Type B pancreatic cell (in vitro differentiated cells): ENCODE results near the gene HEY2. TPM values are rescaled to one million over a fixed set of nuclear protein-coding genes. Genes with fewer than 3 reads are reported as not detected.
"Not testable (repeated sequence)": the region's sequence is repeated elsewhere in the genome, so short reads cannot be mapped to it uniquely, and the experiment has no call there.

Experiments used
- DNase-seq: peaks from one replicate; pipeline ENCODE4 v3.0.0; 2021; ENCODE audit warnings: mixed read lengths; ENCODE audit not compliant: unreplicated experiment; ENCODE audit errors: extremely low spot score
- H3K27ac Mint-ChIP-seq: 2 replicates; pipeline ENCODE4 v1.8.0; 2021; ENCODE audit warnings: mild to moderate bottlenecking, mixed read lengths
- H3K27me3 Mint-ChIP-seq: 2 replicates; pipeline ENCODE4 v1.8.0; 2021; ENCODE audit warnings: mixed read lengths
- H3K36me3 Mint-ChIP-seq: 2 replicates; pipeline ENCODE4 v1.8.0; 2021; ENCODE audit warnings: mixed read lengths
- H3K4me1 Mint-ChIP-seq: one replicate; pipeline ENCODE4 v1.8.0; 2021; ENCODE audit warnings: mixed read lengths; ENCODE audit not compliant: unreplicated experiment
- H3K4me3 Mint-ChIP-seq: 2 replicates; pipeline ENCODE4 v1.8.0; 2021; ENCODE audit warnings: mild to moderate bottlenecking, mixed read lengths
- H3K9me3 Mint-ChIP-seq: 2 replicates; pipeline ENCODE4 v1.8.0; 2021; ENCODE audit warnings: mixed read lengths
- CTCF ChIP-seq: fragments of 200-600 bp; sonication (generic); conservative IDR thresholded peaks from 2 replicates; pipeline ENCODE4 v1.5.0; 2021; ENCODE audit warnings: antibody characterized with exemption, mild to moderate bottlenecking
- total RNA-seq: library from RNA; stranded (reverse); gene quantifications from 2 replicates; pipeline ENCODE4 v1.2.1, GENCODE V29; 2021; ENCODE audit warnings: low replicate concordance

HEY2 gene
- total RNA-seq, 1 donor from 2014 or later: 10.0 TPM

GRCh38 chr6:125802943-125803377, 53.5 kb downstream of the HEY2 start:
- Mint-ChIP-seq H3K9me3 (no peaks in the 10 kb centered on the region), H3K4me1 (peaks cover 8% of the 10 kb centered on the region), H3K36me3 (peaks cover 10% of the 10 kb centered on the region), H3K27ac (no peak overlapping the region), H3K4me3 (no peak overlapping the region), H3K27me3 (no peaks in the 10 kb centered on the region)
- DNase-seq: no peak
- TF ChIP-seq CTCF: no peak

DNA sequence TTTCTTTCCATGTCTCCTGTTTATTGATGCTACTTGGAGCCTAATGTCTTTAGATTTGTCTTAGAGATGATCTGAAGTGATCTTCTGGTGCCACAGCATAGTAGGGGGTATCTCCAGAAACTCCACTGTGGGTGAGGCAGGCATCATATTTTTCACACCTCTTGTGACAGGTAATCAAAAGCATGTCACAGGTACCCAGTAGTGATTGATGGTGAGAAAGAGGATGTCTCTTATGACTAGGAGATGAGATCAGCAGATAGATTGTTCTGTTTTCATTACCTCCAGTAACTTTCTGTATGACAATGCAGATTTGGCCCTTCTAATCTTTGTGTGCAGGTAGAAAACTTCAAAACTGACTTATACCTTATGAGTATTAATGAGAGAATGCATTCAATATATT, 54.8 kb downstream of the HEY2 start:
- Mint-ChIP-seq H3K36me3 (peaks cover 6% of the 10 kb centered on the region), H3K9me3 (no peaks in the 10 kb centered on the region), H3K4me1 (peaks cover 4% of the 10 kb centered on the region), H3K27ac (peak overlapping the region; percentile 29), H3K27me3 (no peaks in the 10 kb centered on the region), H3K4me3 (no peak overlapping the region)
- TF ChIP-seq CTCF: no peak
- no peak for DNase-seq

DNA sequence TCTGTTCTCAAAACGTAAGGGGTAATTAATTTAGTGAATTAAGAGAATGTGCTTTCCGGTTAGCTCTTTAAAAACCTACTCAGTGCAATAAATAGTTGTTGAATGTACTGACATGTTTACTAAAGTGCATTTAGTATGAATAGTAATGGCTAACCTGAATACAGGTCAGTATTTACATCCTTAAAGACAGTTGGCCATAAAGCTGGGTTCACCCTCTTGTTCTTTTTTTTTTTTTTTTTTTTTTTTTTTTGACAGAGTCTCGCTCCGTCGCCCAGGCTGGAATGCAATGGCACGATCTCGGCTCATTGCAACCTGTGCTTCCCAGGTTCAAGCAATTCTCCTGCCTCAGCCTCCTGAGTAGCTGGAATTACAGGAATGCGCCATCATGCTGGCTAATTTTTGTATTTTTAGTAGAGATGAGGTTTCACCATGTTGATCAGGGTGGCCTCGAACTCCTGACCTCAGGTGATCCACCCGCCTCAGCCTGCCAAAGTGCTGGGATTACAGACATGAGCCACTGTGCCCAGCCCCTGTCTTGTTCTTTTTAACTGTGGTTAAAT, 55.5 kb downstream of the HEY2 start:
- H3K27me3 Mint-ChIP-seq, DNase-seq, H3K4me3 Mint-ChIP-seq, H3K9me3 Mint-ChIP-seq, H3K4me1 Mint-ChIP-seq, H3K27ac Mint-ChIP-seq, H3K36me3 Mint-ChIP-seq: not testable (repeated sequence)

DNA sequence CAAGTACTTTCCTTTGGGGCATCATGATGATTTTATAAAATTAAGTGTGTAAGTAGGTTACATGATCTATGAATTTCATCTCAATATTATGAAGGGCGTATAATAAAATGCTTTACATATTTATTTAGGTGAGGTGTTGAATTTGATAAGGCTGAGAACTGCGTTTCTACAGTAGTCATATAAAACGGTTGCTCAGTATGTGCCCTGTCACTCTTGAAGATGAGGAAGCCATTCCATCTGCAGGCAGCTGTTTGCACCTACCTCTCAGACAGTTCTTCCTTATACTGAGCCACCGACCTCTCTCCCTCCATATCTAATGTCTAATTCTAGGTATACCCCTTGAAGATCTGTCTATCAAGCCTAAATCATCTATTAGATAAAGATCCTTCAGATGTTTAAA, 57.4 kb downstream of the HEY2 start:
- Mint-ChIP-seq H3K4me1 (peaks cover 19% of the 10 kb centered on the region), H3K27ac (no peak overlapping the region), H3K27me3 (no peaks in the 10 kb centered on the region), H3K9me3 (no peaks in the 10 kb centered on the region), H3K36me3 (peaks cover 3% of the 10 kb centered on the region), H3K4me3 (no peak overlapping the region)
- DNase-seq: no peak
- no peak for TF ChIP-seq CTCF

GRCh38 chr6:125807293-125807692, 57.9 kb downstream of the HEY2 start:
- peaks cover 2% of the 10 kb centered on the region for H3K9me3 Mint-ChIP-seq
- H3K36me3 Mint-ChIP-seq: peaks cover 3% of the 10 kb centered on the region
- TF ChIP-seq CTCF: no peak
- H3K27me3 Mint-ChIP-seq: no peaks in the 10 kb centered on the region
- H3K27ac Mint-ChIP-seq: no peak overlapping the region
- no peak overlapping the region for H3K4me3 Mint-ChIP-seq
- H3K4me1 Mint-ChIP-seq: peaks cover 23% of the 10 kb centered on the region
- no peak for DNase-seq

DNA sequence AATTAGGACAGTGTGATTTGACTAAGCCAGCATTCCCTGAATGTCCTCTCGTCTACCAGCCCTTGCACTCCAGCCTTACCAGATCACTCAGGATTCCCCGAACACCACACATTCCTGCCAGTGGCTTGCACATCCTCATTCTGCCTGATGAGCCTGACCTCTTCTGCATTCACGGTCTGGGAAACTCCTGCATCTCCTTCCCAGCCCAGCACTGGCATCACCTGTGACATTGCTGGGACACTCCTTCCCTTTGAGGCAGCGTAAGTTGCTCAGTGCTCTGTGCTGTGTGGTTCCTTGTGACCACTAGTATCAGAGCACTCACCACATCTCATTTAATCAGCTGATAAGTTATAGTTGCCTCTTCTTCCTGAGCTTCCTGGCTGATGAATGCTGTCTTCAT, 58.6 kb downstream of the HEY2 start:
- Mint-ChIP-seq H3K9me3 (peaks cover 7% of the 10 kb centered on the region), H3K4me3 (no peak overlapping the region), H3K27ac (no peak overlapping the region), H3K36me3 (peaks cover 6% of the 10 kb centered on the region), H3K27me3 (no peaks in the 10 kb centered on the region), H3K4me1 (peaks cover 31% of the 10 kb centered on the region)
- no peak for DNase-seq
- TF ChIP-seq CTCF: no peak
